Pancreas (tissue), 10 donors: ENCODE data around the gene MYDGF. TPM values are rescaled to one million over a fixed set of nuclear protein-coding genes. Genes with fewer than 3 reads are reported as not detected.

Experiments
- ATAC-seq, 4 donors: fragments of 200-7000 bp; cut with Tn5 transposase; one replicate each; pipeline versions ENCODE4 v1.8.0 to v1.9.1; 2020; ENCODE audit warnings: mild to moderate bottlenecking in 4 of 4, moderate library complexity in 4 of 4
- DNase-seq, 6 donors: peaks; one replicate each; pipeline ENCODE4 v3.0.0-alpha.2; 2020
- FAIRE-seq: peaks from 2 replicates; lab custom pipeline; 2012; peaks lifted over from hg19 to GRCh38; lab: Jason Lieb, UNC
- H3K27ac ChIP-seq, 4 donors: fragments of 200-600 bp; sonication (generic); 1 replicate in 3 of 4; 2 replicates in 1 of 4; pipeline versions ENCODE4 v1.5.0 to v1.8.0; 2020
- H3K27me3 ChIP-seq, 4 donors: fragments of 200-600 bp; one replicate each; pipeline ENCODE4 v1.8.0; 2021
- H3K36me3 ChIP-seq, 3 donors: fragments of 200-600 bp; sonication (generic) in 1 of 3; one replicate each; pipeline versions ENCODE4 v1.5.0 to v1.8.0; 2020 to 2021
- H3K4me1 ChIP-seq, 3 donors: fragments of 200-600 bp; one replicate each; pipeline ENCODE4 v1.8.0; 2021
- H3K4me3 ChIP-seq, 4 donors: fragments of 200-600 bp; sonication (generic) in 2 of 4; one replicate each; pipeline versions ENCODE4 v1.5.0 to v1.8.0; 2020 to 2021
- H3K9me3 ChIP-seq, 4 donors: fragments of 200-600 bp; one replicate each; pipeline ENCODE4 v1.8.0; 2021
- CTCF ChIP-seq, 4 donors: fragments of 200-600 bp; sonication (generic) in 3 of 4; IDR thresholded peaks; one replicate each; pipeline versions ENCODE4 v1.5.0 to v1.8.0; 2021; ENCODE audit warnings: antibody characterized with exemption in 4 of 4
- WGBS, 2 donors: extraction: QIAGEN DNeasy Blood & Tissue Kit; methylation state at CpG; one replicate each; pipeline ENCODE4 v1.1.7; 2013; 5-methylcytosine and 5-hydroxymethylcytosine counted together
- intact Hi-C, 3 donors: fragments of 100-400 bp; cut with DNase I; formaldehyde crosslinking; loops; one replicate each; pipeline versions ENCODE4 v1.11.1 to v1.14.2; 2022
- polyA plus RNA-seq, 2 donors: library from polyadenylated mRNA; stranded (reverse); fragments of 200-250 nt; gene quantifications; one replicate each; pipeline ENCODE4 v1.2.3, GENCODE V29; 2013
- total RNA-seq, 6 donors: library from RNA; stranded (reverse); fragmentation: NEBNext Ultra II Directional in 4 of 6; extraction: Animal tissue kit (Norgen Biotek cat#: 25700) in 4 of 6; gene quantifications; one replicate each; pipeline versions ENCODE4 v1.2.1 to v1.2.4, GENCODE V29; 2021 to 2023
- donor health status: healthy with polysubstance abuse.
- donor health status: DM: no; HTN: no; CAD: no; lungs with moderate emphysema.
- donor health status: DM: no; HTN: no; CAD: no.
- donor health status: control.
- donor health status: control.
- donor health status: Bipolar disorder and iron deficiency.
- donor health status: DM: yes; HTN: yes; CAD: no.
- donor health status: DM: no; HTN: no; CAD: no.
- donor health status: DM: no; HTN: no; CAD: no.
- donor health status: DM: yes; HTN: yes; CAD: no.

MYDGF gene
- total and polyA plus RNA-seq, 8 donors = 50.3 to 102 (median 66.4) TPM

- no peak for TF ChIP-seq CTCF (IDR thresholded peaks at IDR 0.05)
- Histone ChIP-seq H3K4me3 (no peak overlapping the region), H3K27ac (peak overlapping the region in 3 of 4 donors; percentile 79 to 84 (median 81)), H3K36me3 (peaks cover 0 to 22% (median 16%) of the 10 kb centered on the region in 3 donors), H3K27me3 (no peaks in the 10 kb centered on the region), H3K9me3 (no peaks in the 10 kb centered on the region), H3K4me1 (peaks cover 24 to 38% (median 26%) of the 10 kb centered on the region in 3 donors)
- no peak for FAIRE-seq
- DNase-seq = no peak
- no peak for ATAC-seq
- 86 to 92% methylated on average over 8 of the region's 8 CpGs for WGBS, 2 donors
- intact Hi-C loops = no loop called here
These were observed 41.1 kb upstream of the MYDGF start for GRCh38 chr19:4711211-4711610.

DNA sequence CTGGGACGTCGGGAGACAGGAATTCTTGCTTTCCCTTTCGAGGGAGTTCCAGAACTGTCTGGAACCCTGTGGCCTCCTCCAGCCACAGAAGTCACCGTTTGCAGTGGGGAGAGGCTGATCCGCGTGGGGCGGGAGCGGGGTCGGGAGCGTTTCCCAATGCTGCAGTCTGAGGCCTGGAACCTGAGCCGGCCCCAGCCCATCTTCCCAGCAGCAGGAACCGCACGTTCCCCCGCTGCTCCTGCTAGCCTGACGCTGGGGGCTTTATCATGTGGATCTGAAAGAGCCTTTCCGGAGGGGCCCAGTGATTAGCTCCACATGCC, 40.1 kb upstream of the MYDGF start:
- WGBS, 2 donors = 80 to 82% methylated on average over 15 to 16 of the region's 16 CpGs
- TF ChIP-seq CTCF (IDR thresholded peaks at IDR 0.05) = no peak
- no peak for FAIRE-seq
- no peak for DNase-seq
- intact Hi-C loops = no loop called here
- ATAC-seq = no peak
- H3K4me1 ChIP-seq = peaks cover 16 to 29% (median 28%) of the 10 kb centered on the region in 3 donors
- no peak overlapping the region for H3K4me3 ChIP-seq
- H3K27me3 ChIP-seq = no peaks in the 10 kb centered on the region
- peak overlapping the region; percentile 76 to 84 (median 80) for H3K27ac ChIP-seq
- no peaks in the 10 kb centered on the region for H3K9me3 ChIP-seq
- H3K36me3 ChIP-seq = peaks cover 0 to 22% (median 16%) of the 10 kb centered on the region in 3 donors

- H3K9me3 ChIP-seq = no peaks in the 10 kb centered on the region
- WGBS, 2 donors = 55 to 60% methylated on average over 20 of the region's 20 CpGs
- H3K36me3 ChIP-seq = peaks cover 0 to 22% (median 16%) of the 10 kb centered on the region in 3 donors
- FAIRE-seq (no peak), ATAC-seq (peak; percentile 59 to 80 (median 74)), DNase-seq (peak in 4 of 6 donors; percentile 65 to 77 (median 76))
- peaks cover 15 to 26% (median 22%) of the 10 kb centered on the region in 3 donors for H3K4me1 ChIP-seq
- no peaks in the 10 kb centered on the region for H3K27me3 ChIP-seq
- peak overlapping the region; percentile 76 to 84 (median 80) for H3K27ac ChIP-seq
- no peak overlapping the region for H3K4me3 ChIP-seq
- intact Hi-C loops = no loop called here
- no peak for TF ChIP-seq CTCF (IDR thresholded peaks at IDR 0.05)
These were observed 39.5 kb upstream of the MYDGF start for GRCh38 chr19:4709440-4710280.

GRCh38 chr19:4707956-4708650, 38.0 kb upstream of the MYDGF start:
- H3K4me3 ChIP-seq = no peak overlapping the region
- peak overlapping the region; percentile 24 to 84 (median 54) for H3K27ac ChIP-seq
- H3K9me3 ChIP-seq = no peaks in the 10 kb centered on the region
- intact Hi-C loops = no loop called here
- peaks cover 15 to 24% (median 21%) of the 10 kb centered on the region in 3 donors for H3K4me1 ChIP-seq
- H3K36me3 ChIP-seq = peaks cover 0 to 18% (median 13%) of the 10 kb centered on the region in 3 donors
- no peaks in the 10 kb centered on the region for H3K27me3 ChIP-seq
- DNase-seq (peak in 4 of 6 donors; percentile 40 to 64 (median 46)), FAIRE-seq (no peak), ATAC-seq (peak; percentile 20 to 71 (median 44))
- no peak for TF ChIP-seq CTCF (IDR thresholded peaks at IDR 0.05)
- 41 to 42% methylated on average over 10 of the region's 10 CpGs for WGBS, 2 donors
